T-cell (primary cell): ENCODE results near the gene MEGF10. TPM values are rescaled to one million over a fixed set of nuclear protein-coding genes. Genes with fewer than 3 reads are reported as not detected.

Experiments used
- ATAC-seq, 4 experiments: fragments of 200-7000 bp in 3 of 4; fragments of 150-1000 bp in 1 of 4; cut with Tn5 transposase; replicated peaks in 1 of 4; 1 replicate in 3 of 4; 2 replicates in 1 of 4; pipeline ENCODE4 v1.10.0; 2021; ENCODE audit warnings: moderate library complexity in 3 of 4, mild to moderate bottlenecking in 2 of 4, moderate number of reproducible peaks in 1 of 4
- CTCF ChIA-PET, 2 donors: fragments of 300-600 bp; sonication (Branson Sonifier 250); formaldehyde crosslinking; loops; one replicate each; lab custom pipeline; 2022; ENCODE audit warnings: antibody characterized with exemption in 2 of 2; lab: Charles Lee
- POLR2A ChIA-PET, 2 donors: fragments of 300-600 bp; sonication (Branson Sonifier 250); formaldehyde crosslinking; loops; one replicate each; lab custom pipeline; 2022; ENCODE audit warnings: antibody characterized with exemption in 2 of 2; lab: Charles Lee
- DNase-seq, 35 experiments: peaks; one replicate each; pipeline versions ENCODE4 v3.0.0 to v3.0.0-alpha.2; 2013 to 2023
- H3K27ac ChIP-seq: one replicate; pipeline ENCODE4 v1.5.1; 2013; ENCODE audit warnings: low read length
- H3K27me3 ChIP-seq, 2 experiments: replicated peaks in 1 of 2; 1 replicate in 1 of 2; 2 replicates in 1 of 2; pipeline versions ENCODE4 v1.6.1 to v1.7.0; 2013; ENCODE audit warnings: low read length in 1 of 2, mixed read lengths in 1 of 2; ENCODE audit not compliant: control insufficient read depth in 2 of 2, insufficient read depth in 2 of 2; ENCODE audit errors: extremely low read depth in 1 of 2
- H3K36me3 ChIP-seq, 2 donors: 1 replicate in 1 of 2; 2 replicates in 1 of 2; pipeline versions ENCODE4 v1.6.1 to v1.7.0; 2013; ENCODE audit warnings: low read length in 1 of 2; ENCODE audit not compliant: control insufficient read depth in 2 of 2, insufficient read depth in 1 of 2; ENCODE audit errors: extremely low read depth in 1 of 2
- H3K4me1 ChIP-seq, 2 experiments: 1 replicate in 1 of 2; 2 replicates in 1 of 2; pipeline versions ENCODE4 v1.6.1 to v1.7.0; 2013; ENCODE audit warnings: low read length in 2 of 2, mixed read lengths in 1 of 2; ENCODE audit not compliant: insufficient read depth in 2 of 2, control insufficient read depth in 1 of 2; ENCODE audit errors: extremely low read depth in 1 of 2
- H3K4me3 ChIP-seq, 2 donors: 1 replicate in 1 of 2; 2 replicates in 1 of 2; pipeline versions ENCODE4 v1.5.1 to v1.7.0; 2013; ENCODE audit warnings: mild to moderate bottlenecking in 2 of 2, low read length in 1 of 2, moderate library complexity in 1 of 2; ENCODE audit not compliant: control insufficient read depth in 1 of 2; ENCODE audit errors: extremely low read depth in 1 of 2
- H3K9me3 ChIP-seq: 2 replicates; pipeline ENCODE4 v1.7.0; 2013
- H3K27ac Mint-ChIP-seq, 2 donors: one replicate each; pipeline ENCODE4 v1.8.0; 2020 to 2021; ENCODE audit warnings: mild to moderate bottlenecking in 2 of 2, mixed read lengths in 2 of 2
- H3K27me3 Mint-ChIP-seq, 2 donors: one replicate each; pipeline ENCODE4 v1.8.0; 2021 to 2022; ENCODE audit warnings: mixed read lengths in 2 of 2
- H3K36me3 Mint-ChIP-seq: one replicate; pipeline ENCODE4 v1.8.0; 2021; ENCODE audit warnings: mixed read lengths
- H3K4me1 Mint-ChIP-seq, 3 donors: one replicate each; pipeline ENCODE4 v1.8.0; 2020 to 2022; ENCODE audit warnings: mixed read lengths in 3 of 3, mild to moderate bottlenecking in 1 of 3
- H3K4me3 Mint-ChIP-seq, 3 donors: one replicate each; pipeline ENCODE4 v1.8.0; 2020 to 2022; ENCODE audit warnings: mild to moderate bottlenecking in 3 of 3, mixed read lengths in 3 of 3, moderate library complexity in 3 of 3
- H3K9me3 Mint-ChIP-seq, 3 donors: one replicate each; pipeline ENCODE4 v1.8.0; 2020 to 2022; ENCODE audit warnings: mixed read lengths in 3 of 3
- WGBS: methylation state at CpG from one replicate; pipeline ENCODE4 v1.1.5; 2013; ENCODE audit warnings: missing lambda C conversion rate; ENCODE audit not compliant: insufficient coverage; 5-methylcytosine and 5-hydroxymethylcytosine counted together
- total RNA-seq, 35 experiments: library from RNA in 6 of 35; stranded (reverse) in 6 of 35; fragments of 120-200 nt in 1 of 35; gene quantifications; one replicate each; pipeline versions ENCODE4 v1.2.1 to v1.2.4 and lab custom pipeline; 2013 to 2026

Gene MEGF10
- total RNA-seq, 5 donors from 2014 or later (not counting 1 experiment from before 2014, with no cell fraction given): 0.06 to 0.89 (median 0.47) TPM; not detected in 2

DNA sequence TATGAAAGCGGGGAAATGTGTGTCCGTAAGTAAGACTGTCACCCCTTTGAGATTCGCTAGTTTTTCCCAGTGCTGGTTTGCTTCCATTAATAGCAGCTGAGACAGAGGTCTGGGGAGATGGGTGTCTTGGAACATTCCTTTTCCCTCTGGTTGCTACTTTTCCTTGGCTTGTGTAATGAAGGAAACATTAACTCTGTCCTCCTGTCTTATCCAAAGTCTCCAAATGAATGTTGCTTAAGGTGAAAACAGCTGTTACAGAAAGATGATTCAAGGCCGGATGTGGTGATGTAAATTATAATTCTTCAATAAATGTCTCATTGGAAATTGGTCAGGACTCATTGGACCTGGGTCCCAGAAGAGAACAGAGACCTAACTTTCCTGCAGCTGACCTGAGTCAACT is 50.0 kb downstream of the MEGF10 start:
- H3K36me3 Mint-ChIP-seq: no peaks in the 10 kb centered on the region
- no peaks in the 10 kb centered on the region for H3K9me3 ChIP-seq
- H3K27ac Mint-ChIP-seq: no peak overlapping the region
- ATAC-seq: no peak
- H3K4me1 Mint-ChIP-seq: no peaks in the 10 kb centered on the region
- ChIA-PET CTCF (no interaction called here), POLR2A (no interaction called here)
- DNase-seq: no peak
- H3K36me3 ChIP-seq: no peaks in the 10 kb centered on the region
- WGBS: no CpG with 5 or more reads among the region's 4 CpGs
- no peaks in the 10 kb centered on the region for H3K4me1 ChIP-seq
- no peak overlapping the region for H3K4me3 Mint-ChIP-seq
- no peak overlapping the region for H3K4me3 ChIP-seq
- H3K27ac ChIP-seq: no peak overlapping the region
- H3K9me3 Mint-ChIP-seq: no peaks in the 10 kb centered on the region
- H3K27me3 Mint-ChIP-seq: peaks cover 5 to 17% of the 10 kb centered on the region in 2 donors
- no peaks in the 10 kb centered on the region for H3K27me3 ChIP-seq

DNA sequence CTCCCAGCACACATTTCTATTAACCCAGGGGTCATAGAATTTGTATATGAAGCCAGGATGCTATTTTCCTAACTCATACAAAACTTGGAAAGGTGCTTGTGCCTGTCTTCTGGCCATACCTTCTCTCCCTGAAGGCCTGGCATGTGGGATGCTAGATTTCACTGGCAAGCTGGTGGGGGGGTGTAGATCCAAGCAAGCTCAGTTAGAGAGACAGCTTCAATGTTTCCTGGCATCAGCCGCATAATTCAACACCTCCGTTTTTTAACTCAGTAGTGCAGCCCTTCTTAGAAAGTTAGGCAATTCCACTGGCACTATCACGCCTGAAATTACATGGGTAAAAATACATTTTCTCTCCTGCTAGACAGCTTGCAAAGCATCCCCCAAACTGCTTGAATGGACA is 51.8 kb downstream of the MEGF10 start:
- no peaks in the 10 kb centered on the region for H3K4me1 ChIP-seq
- no peaks in the 10 kb centered on the region for H3K9me3 ChIP-seq
- WGBS: 93% methylated on average over 2 of the region's 3 CpGs
- DNase-seq (no peak), ATAC-seq (no peak)
- H3K4me3 ChIP-seq: no peak overlapping the region
- H3K4me1 Mint-ChIP-seq: no peaks in the 10 kb centered on the region
- H3K27ac Mint-ChIP-seq: no peak overlapping the region
- H3K27me3 ChIP-seq: no peaks in the 10 kb centered on the region
- CTCF ChIA-PET: no interaction called here
- POLR2A ChIA-PET: no interaction called here
- peaks cover 5 to 22% of the 10 kb centered on the region in 2 donors for H3K27me3 Mint-ChIP-seq
- H3K4me3 Mint-ChIP-seq: no peak overlapping the region
- H3K27ac ChIP-seq: no peak overlapping the region
- H3K9me3 Mint-ChIP-seq: no peaks in the 10 kb centered on the region
- no peaks in the 10 kb centered on the region for H3K36me3 ChIP-seq
- H3K36me3 Mint-ChIP-seq: no peaks in the 10 kb centered on the region

DNA sequence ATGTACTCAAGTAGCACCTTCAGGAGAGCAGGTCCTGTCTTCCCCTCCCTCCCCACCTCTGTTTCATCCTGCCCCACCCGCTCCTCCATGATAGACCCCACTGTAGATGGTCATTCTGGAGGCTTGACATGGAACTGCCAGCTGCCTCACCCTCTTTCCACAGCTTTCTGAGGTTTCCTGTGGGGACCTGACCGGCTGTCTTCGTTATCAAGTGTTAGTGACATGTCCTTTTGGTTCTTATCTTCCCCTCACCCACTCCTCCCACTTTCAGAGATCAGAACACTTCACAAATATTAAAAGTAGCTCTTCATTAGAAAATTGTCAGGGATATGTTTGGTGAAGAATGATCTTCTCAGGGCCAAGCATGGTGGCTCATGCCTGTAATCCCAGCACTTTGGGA is 52.7 kb downstream of the MEGF10 start:
- peaks cover 5 to 26% of the 10 kb centered on the region in 2 donors for H3K27me3 Mint-ChIP-seq
- no peaks in the 10 kb centered on the region for H3K4me1 Mint-ChIP-seq
- H3K4me3 Mint-ChIP-seq: no peak overlapping the region
- ChIA-PET POLR2A (no interaction called here), CTCF (no interaction called here)
- no peak overlapping the region for H3K4me3 ChIP-seq
- H3K4me1 ChIP-seq: no peaks in the 10 kb centered on the region
- H3K27ac Mint-ChIP-seq: no peak overlapping the region
- no peaks in the 10 kb centered on the region for H3K9me3 ChIP-seq
- H3K27ac ChIP-seq: no peak overlapping the region
- ATAC-seq: no peak
- no peak for DNase-seq
- no CpG with 5 or more reads among the region's 3 CpGs for WGBS
- H3K36me3 Mint-ChIP-seq: no peaks in the 10 kb centered on the region
- H3K27me3 ChIP-seq: no peaks in the 10 kb centered on the region
- H3K36me3 ChIP-seq: no peaks in the 10 kb centered on the region
- H3K9me3 Mint-ChIP-seq: no peaks in the 10 kb centered on the region

- WGBS: no CpG with 5 or more reads among the region's 1 CpG
- POLR2A ChIA-PET: no interaction called here
- DNase-seq: no peak
- no peak for ATAC-seq
- Histone ChIP-seq H3K36me3 (no peaks in the 10 kb centered on the region), H3K9me3 (no peaks in the 10 kb centered on the region), H3K4me3 (no peak overlapping the region), H3K27me3 (no peaks in the 10 kb centered on the region), H3K4me1 (no peaks in the 10 kb centered on the region), H3K27ac (no peak overlapping the region)
- Mint-ChIP-seq H3K27ac (no peak overlapping the region), H3K4me3 (no peak overlapping the region), H3K36me3 (no peaks in the 10 kb centered on the region), H3K27me3 (peaks cover 2 to 26% of the 10 kb centered on the region in 2 donors), H3K9me3 (no peaks in the 10 kb centered on the region), H3K4me1 (no peaks in the 10 kb centered on the region)
- CTCF ChIA-PET: no interaction called here
Observed at GRCh38 chr5:127343866-127344265, 53.3 kb downstream of the MEGF10 start.

GRCh38 chr5:127344931-127345330 is 54.3 kb downstream of the MEGF10 start:
- Histone ChIP-seq H3K36me3 (no peaks in the 10 kb centered on the region), H3K27ac (no peak overlapping the region), H3K4me1 (no peaks in the 10 kb centered on the region), H3K9me3 (no peaks in the 10 kb centered on the region), H3K4me3 (no peak overlapping the region), H3K27me3 (no peaks in the 10 kb centered on the region)
- no peaks in the 10 kb centered on the region for H3K36me3 Mint-ChIP-seq
- H3K9me3 Mint-ChIP-seq: no peaks in the 10 kb centered on the region
- ChIA-PET POLR2A (no interaction called here), CTCF (no interaction called here)
- H3K27me3 Mint-ChIP-seq: peaks cover 2 to 23% of the 10 kb centered on the region in 2 donors
- DNase-seq (no peak), ATAC-seq (no peak)
- no peak overlapping the region for H3K27ac Mint-ChIP-seq
- no peaks in the 10 kb centered on the region for H3K4me1 Mint-ChIP-seq
- no peak overlapping the region for H3K4me3 Mint-ChIP-seq
- WGBS: 62% methylated on average over 3 of the region's 3 CpGs

DNA sequence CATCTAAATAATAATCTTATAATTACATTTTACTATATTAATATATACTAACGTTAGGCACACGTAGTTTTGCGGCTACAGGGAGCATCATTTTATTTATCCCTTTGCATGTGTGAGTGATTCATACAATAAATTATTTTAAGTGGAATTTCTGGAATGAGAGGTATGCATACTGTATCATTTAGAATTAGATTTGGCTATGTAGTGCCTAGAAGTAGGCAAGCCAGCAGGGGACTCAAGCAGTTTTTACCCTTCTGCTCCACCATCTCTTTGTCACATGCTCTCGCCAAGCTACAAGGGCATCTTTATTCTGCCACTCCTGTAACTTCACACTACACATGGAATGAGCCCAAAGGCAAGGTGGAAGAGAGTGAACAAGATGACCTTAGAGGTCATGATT is 60.8 kb downstream of the MEGF10 start:
- no peak overlapping the region for H3K4me3 Mint-ChIP-seq
- Histone ChIP-seq H3K9me3 (no peaks in the 10 kb centered on the region), H3K4me1 (no peaks in the 10 kb centered on the region), H3K4me3 (no peak overlapping the region), H3K36me3 (no peaks in the 10 kb centered on the region), H3K27me3 (peaks cover 0 to 2% of the 10 kb centered on the region in 2 experiments), H3K27ac (no peak overlapping the region)
- no peaks in the 10 kb centered on the region for H3K36me3 Mint-ChIP-seq
- H3K4me1 Mint-ChIP-seq: no peaks in the 10 kb centered on the region
- no peak for ATAC-seq
- ChIA-PET CTCF (no interaction called here), POLR2A (no interaction called here)
- H3K27ac Mint-ChIP-seq: no peak overlapping the region
- DNase-seq: no peak
- H3K9me3 Mint-ChIP-seq: no peaks in the 10 kb centered on the region
- peaks cover 13 to 21% of the 10 kb centered on the region in 2 donors for H3K27me3 Mint-ChIP-seq
- no CpG with 5 or more reads among the region's 4 CpGs for WGBS

DNA sequence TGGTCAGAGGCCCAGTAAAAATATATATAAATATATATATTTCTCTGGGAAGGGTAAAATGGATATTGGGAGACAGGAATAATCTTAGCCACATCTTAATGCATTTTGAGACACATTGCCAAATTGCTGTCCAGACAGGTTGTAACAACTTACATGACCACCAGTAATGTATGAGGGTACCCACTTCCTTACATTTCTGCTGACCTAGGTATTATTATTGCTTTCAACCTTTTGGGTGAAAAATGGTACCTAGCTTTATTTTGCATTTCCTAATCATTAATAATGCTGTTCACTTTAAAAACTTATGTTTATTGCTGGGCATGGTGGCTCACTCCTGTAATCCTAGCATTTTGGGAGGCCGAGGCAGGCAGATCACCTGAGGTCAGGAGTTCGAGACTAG is 61.5 kb downstream of the MEGF10 start:
- ATAC-seq (no peak), DNase-seq (no peak)
- Mint-ChIP-seq H3K4me1 (no peaks in the 10 kb centered on the region), H3K4me3 (no peak overlapping the region), H3K9me3 (no peaks in the 10 kb centered on the region), H3K27ac (no peak overlapping the region), H3K27me3 (peaks cover 13 to 20% of the 10 kb centered on the region in 2 donors), H3K36me3 (no peaks in the 10 kb centered on the region)
- POLR2A ChIA-PET: no interaction called here
- Histone ChIP-seq H3K9me3 (no peaks in the 10 kb centered on the region), H3K4me3 (no peak overlapping the region), H3K36me3 (no peaks in the 10 kb centered on the region), H3K4me1 (no peaks in the 10 kb centered on the region), H3K27me3 (peaks cover 0 to 2% of the 10 kb centered on the region in 2 experiments), H3K27ac (no peak overlapping the region)
- CTCF ChIA-PET: no interaction called here
- WGBS: 88% methylated on average over 2 of the region's 2 CpGs
